Measurements from ENCODE around the gene PPP3R1.

GRCh38 chr2:68225119-68225632, 27.2 kb downstream of the PPP3R1 start:
- TF ChIP-seq CTCF (IDR thresholded peaks at IDR 0.05) (peak in 1 of 6 experiments; percentile 31), POLR2A (IDR thresholded peaks at IDR 0.05) (no peak)
